CD4-positive, alpha-beta T cell treated with Interferon gamma for 1 hour (primary cell): Measurements from ENCODE around the gene LHX3.

ENCODE experiments used
- DNase-seq: peaks from one replicate; pipeline ENCODE4 v3.0.0-alpha.2; 2020

The LHX3 gene

DNA sequence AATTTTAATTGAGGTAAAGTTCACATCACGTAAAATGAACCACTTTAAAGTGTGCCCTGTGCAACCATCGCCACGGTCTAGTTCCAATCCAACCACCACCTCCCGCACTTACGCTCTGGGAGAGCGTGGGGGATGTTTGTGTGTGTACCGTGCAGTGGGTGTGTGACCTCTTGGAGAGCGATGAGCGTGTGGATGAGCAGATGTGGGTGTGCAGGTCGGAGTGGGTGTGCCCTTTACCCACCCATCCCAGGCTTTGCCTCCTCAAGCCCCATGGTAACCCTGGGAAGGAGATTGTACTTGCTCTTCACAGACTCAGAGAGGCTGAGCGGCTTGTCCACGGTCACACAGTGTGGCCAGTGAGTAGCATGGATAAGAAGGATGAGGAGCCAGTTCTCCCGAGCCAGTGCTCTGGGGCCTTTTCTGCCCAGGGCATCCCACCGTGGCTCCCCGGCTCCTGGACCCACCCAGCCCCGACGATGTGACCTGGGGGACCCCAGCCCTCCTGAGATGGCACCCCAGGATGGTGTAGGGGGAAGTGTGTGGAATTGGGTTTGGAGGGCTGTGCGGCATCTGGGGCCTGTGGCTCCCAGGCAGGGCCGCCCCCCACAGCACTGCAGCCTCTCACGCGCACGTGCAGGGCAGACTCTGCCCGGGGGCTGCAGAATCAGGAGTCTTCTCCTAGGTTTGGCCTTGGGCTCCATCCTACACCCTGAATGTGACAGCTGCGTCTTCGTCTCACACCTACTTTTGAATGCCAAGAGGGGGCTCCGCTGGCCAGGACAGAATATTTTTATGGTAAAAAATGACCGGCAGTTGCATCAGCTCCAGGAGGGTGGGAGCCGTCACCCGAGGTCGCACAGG, 13.6 kb downstream of the LHX3 start:
- DNase-seq = no peak

DNA sequence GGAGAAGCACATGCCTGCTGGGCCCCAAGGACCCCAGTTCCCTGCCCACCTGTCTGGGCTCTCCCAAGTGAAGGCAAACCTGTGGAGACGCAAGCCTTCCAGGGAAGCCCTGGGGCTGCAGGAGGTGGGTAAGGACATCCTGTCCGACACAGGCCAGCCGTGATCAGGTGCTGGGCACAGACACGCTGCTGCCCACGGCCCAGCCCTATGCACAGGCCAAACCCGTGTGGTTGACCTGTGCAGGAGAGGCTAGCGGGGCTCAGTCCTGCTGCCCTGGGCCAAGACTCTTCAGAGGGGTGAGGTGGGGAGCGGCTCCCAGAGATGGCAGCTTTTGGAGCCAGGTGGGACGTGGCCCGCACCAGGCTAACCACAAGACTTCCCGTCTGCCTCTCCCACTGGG, 14.3 kb downstream of the LHX3 start:
- DNase-seq = no peak

GRCh38 chr9:136190237-136190601, 14.7 kb downstream of the LHX3 start:
- DNase-seq = no peak

- DNase-seq = no peak
These were observed 15.3 kb downstream of the LHX3 start for GRCh38 chr9:136189394-136190236.

DNA sequence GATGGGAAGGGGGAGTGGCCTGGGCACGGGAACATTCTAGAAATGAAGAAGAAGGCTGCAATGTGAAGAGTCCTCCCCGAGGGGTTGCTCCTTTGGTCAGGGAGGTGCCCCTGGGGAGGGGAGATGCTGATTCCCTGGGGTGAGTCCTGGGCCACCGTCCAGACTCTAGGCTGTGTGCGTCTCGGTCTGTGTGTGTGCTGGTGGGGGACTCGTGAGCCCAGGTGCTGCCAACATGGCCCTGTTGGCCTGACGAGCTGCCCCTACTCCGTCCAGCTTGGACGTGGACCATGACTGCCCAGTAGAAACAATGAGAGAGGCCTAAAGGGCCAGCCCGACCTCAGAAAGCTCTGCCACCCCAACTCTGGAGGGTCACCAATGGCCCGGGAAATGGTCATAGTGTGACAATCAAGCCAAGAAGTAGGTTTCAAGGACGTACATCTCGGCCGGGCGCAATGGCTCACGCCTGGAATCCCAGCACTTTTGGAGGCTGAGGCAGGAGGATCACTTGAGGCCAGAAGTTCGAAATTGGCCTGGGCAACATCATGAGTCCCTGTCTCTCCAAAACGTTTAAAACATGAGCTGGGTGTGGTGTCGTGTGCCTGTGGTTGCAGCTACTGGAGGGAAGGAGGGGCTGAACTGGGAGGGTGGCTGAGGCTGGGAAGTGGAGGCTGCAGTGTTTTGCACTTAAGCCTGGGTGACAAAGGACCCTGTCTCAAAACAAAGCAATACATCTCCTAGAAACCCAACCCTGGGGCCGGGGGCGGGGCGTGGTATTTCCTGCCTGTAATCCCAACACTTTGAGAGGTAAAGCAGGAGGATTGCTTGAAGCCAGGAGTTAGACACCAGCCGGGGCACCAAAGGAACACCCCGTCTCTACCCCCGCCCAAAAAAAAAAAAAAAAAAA, 17.0 kb downstream of the LHX3 start:
- DNase-seq = no peak

DNA sequence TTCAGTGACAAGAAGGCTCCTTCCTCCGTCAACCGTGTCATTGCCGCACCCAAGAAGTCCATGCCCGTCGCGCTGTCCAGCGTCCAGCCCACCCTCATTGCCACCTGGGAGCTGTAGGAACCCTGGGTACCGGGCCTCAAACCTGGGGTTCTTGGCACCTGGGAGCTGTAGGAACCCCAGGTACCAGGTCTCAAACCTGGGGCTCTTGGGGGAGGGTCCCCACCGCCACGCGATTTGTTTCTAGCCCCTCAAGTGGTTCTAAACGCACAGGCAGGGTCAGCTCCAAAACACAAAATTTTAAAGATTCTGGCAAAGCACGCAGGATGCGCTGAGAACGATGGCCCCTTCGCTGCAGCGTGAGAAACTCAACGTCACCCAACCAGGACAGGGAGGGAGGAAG, 17.7 kb downstream of the LHX3 start:
- DNase-seq = no peak

GRCh38 chr9:136186386-136186785, 18.5 kb downstream of the LHX3 start:
- no peak for DNase-seq

- DNase-seq = no peak
These were observed 19.1 kb downstream of the LHX3 start for GRCh38 chr9:136185596-136186366.

DNA sequence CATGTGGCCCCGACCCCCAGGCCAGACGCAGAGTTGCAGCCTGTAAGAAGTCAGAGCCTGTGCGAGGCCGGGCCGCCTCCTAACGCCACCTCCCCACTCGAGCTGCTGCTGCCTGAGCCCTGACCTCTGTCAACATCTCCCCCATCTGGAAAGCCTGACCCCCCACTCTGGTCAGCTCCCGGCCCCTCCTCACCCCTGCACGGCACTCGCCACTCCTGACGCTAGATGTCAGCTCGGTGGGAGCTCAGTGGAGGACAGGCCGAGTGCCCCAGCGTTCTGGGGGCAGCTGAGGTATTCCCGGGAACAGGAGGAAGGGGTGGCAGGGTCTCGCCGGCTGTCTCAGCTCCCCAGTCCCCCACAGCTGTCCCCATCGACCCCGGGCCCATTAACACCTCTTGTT, 19.9 kb downstream of the LHX3 start:
- DNase-seq = no peak

GRCh38 chr9:136182850-136183422, 22.0 kb downstream of the LHX3 start:
- no peak for DNase-seq

- no peak for DNase-seq
These were observed 22.5 kb downstream of the LHX3 start for GRCh38 chr9:136182420-136182787.

- no peak for DNase-seq
These were observed 23.0 kb downstream of the LHX3 start for GRCh38 chr9:136181784-136182419.

- no peak for DNase-seq
These were observed 24.3 kb downstream of the LHX3 start for GRCh38 chr9:136180586-136180985.

DNA sequence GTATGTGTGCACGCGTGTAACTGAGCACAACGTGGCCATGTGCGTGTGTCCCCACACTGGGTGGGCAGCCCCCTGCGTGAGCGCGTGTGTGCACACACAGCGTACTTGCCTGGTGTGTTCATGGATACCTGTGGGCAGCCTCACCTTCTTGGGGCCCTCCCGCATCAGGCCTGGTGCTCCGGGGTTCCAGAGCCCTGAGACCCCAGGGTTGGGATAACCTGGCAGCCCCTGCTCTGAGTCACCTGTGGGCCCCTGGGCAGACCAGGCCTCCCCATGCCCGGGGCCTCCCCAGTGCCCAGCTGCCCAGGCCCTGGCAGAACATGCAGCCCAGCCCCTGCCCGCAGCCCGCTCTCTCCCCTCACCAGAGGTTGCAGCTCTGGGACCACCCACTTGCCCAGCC, 25.2 kb downstream of the LHX3 start:
- DNase-seq = no peak

- DNase-seq = no peak
These were observed 25.8 kb downstream of the LHX3 start for GRCh38 chr9:136179101-136179616.

DNA sequence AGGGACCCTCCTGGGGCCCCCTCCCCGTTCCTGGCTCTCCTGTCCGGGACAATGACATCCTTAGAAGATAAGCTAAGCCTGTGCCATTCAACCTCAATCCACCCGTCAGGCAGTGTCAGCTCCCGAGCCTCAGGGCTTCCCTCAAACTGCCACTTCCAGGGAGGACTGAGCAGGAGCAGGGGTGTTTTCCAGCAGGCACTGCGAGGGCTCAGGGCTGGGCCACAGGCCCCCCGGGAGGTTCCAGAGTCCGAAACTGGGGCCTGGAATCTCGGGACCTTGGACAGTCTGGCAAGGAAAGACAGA, 26.2 kb downstream of the LHX3 start:
- no peak for DNase-seq

DNA sequence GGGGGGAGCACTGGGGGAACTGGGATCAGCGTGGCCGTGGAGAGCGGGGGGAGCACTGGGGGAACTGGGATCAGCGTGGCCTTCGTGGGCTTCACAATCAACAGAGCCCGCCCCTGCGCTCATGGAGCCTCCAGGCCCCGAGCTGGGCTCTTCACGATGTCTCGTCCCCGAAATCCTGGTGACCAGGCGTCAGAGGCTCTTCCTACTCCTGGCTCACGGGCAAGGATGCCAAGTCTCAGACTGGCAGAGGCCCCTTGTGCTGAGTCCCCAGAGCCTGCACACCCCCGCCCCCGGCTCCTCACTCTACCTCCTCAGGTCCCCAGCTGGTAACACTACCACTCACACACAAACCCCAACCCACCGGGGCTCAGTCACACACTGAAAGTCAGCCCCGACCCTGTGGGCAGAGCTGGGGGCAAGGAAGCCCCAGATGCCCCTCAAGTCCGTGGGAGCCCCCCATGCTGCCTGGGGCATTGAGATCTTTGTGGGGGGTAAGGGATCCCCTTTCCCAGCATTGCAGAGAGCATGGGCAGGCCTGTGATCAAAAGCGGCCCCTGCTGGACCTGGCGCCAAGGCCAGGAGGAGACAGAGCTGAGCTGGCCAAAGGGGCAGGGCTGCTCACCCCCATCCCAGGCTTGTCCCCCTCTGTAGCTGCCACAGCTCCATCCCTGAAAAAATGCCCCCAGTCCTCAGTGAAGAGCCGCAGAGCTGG, 26.7 kb downstream of the LHX3 start:
- DNase-seq = no peak

- no peak for DNase-seq
These were observed 27.7 kb downstream of the LHX3 start for GRCh38 chr9:136177224-136177623.

DNA sequence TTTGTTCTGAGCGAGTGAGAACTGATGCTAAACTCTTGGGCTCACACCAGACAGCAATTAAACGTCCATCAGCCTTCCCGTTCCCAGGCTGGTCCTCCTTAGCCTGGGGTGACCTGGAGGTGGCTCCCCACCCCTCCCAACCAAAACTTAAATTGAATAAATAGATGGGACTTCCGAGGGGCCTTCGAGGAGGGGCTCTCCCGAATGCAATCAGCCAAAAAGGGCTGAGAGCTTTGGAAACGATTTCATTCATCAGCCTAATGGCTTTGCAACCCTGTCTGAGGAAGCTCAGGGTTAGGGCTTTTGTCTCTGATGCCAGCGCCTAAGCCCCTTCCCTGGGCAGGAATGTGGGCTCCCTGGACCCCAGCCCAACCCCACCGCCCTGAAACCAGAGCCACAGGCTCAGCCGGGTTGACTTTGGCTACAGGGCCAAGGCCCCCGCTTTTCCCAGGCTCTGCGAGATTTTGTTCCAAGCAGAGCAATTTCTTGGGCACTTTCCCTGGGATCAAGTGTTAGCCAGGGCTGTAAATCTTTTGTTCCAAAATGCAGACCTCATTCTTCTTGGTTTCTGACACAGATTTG, 29.2 kb downstream of the LHX3 start:
- DNase-seq = no peak
